ENCODE measurements around the gene POLR2B. TPM values are rescaled to one million over a fixed set of nuclear protein-coding genes. Genes with fewer than 3 reads are reported as not detected.

The POLR2B gene
- total RNA-seq, 1 donor from 2014 or later, result 112 TPM

GRCh38 chr4:57078685-57079521 lies 100.2 kb downstream of the POLR2B start:
- TF ChIP-seq CTCF (IDR thresholded peaks at IDR 0.05; ENCODE audit: insufficient read depth, low read length, severe bottlenecking), result no peak
- DNase-seq (ENCODE audit: low read depth) (peak; percentile 95), FAIRE-seq (no peak)
- H3K27me3 ChIP-seq (ENCODE audit: control insufficient read depth, insufficient read depth, low read length), result no peaks in the 10 kb centered on the region
- no peaks in the 10 kb centered on the region for H3K36me3 ChIP-seq (ENCODE audit: control insufficient read depth, insufficient read depth, low read length)
- H3K4me3 ChIP-seq (ENCODE audit: low read depth, low read length), result no peak overlapping the region

Other genes starting within 250 kb of the POLR2B start
- not detected in 2 replicates for gene SPINK2, start 157.2 kb upstream of the POLR2B start, total RNA-seq
- 17.6 and 21.6 TPM in 2 replicates for gene REST, start 71.0 kb upstream of the POLR2B start, total RNA-seq
- gene NOA1, start 1.3 kb upstream of the POLR2B start, total RNA-seq, result 11.8 and 18.7 TPM in 2 replicates
- gene IGFBP7, start 131.5 kb downstream of the POLR2B start, total RNA-seq, result 89.9 and 92.9 TPM in 2 replicates